COR-L47 (cell line): Measurements from ENCODE around the gene CDH23.
A peak's percentile ranks its signal among the peaks of the same experiment; 100 is the strongest.
"Not testable (repeated sequence)": the region's sequence is repeated elsewhere in the genome, so short reads cannot be mapped to it uniquely, and the experiment has no call there.

Experiments used
- DNase-seq: peaks from one replicate; lab custom pipeline; 2025; lab: John Stamatoyannopoulos, UW

Gene CDH23

DNA sequence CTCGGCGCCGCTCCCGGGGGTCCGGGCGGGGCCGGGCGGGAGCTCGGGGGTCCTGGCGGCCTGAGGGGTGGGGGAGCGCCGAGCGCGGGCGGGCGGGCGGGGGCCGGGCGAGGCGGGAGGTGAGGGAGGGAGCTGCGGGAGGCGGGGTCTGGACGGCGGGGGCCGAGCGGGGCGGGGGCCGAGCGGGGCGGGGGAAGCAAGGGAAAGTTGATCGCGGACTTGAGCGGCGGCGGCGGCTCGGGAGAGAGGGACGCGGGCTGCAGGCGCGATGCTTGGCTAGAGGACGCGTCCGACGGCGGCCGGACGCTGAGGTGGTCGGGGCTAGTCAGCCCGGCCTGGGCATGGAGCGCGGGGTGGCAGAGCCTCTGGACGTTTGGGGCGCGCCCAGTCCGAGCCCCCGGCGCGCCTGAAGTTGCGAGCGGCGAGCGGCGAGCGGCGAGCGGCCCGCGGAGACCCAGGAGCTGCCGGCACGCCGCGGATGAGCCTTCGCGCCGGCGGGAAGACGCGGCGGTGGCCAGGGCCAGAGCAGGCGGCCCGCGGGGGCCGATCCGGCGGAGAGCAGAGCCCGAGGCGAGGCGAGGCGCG is at the start of gene CDH23:
Gene CDH23, plus strand, starts transcription at position 210 of the 585 bp plus-strand sequence. CDS start 42,912 bp downstream, outside the sequence.
- no peak for DNase-seq

DNA sequence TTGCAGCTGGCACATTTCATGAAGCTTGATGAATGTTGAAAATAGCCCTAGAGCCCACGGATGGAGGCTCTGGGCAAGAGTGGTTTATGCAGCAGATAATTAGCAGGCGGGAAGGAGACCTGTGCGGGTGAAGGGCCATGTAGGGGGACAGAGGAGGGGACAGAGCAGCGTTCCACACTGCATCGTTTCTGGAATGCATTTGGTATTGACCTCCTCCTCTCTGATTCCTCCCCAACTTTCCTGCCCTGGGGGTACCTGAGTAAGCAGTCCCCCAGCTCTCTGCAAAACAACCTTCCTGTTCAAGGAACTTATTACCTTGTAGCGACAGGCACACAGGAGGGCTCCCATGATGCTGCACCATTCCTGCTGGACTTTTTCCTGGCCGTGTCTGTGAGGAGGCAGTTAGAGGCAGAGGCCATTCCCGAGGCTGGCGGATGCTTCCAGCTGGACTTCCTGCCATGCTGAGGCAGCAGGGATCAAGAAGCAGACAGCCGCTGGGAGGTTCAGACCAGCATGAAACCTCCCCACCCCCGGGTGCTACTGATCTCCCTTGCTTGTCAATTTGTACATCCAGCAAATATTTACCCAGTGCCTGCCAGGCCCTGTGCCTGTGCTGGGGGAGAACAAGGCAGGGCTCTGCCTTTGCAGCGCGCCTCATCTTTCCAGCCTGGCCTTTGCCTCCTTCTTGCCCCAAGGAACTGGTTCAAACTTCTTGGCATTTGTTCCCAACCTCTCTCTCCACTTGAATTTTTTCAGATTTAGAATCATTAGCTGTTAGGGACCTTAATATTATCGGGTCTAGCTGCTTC is 48.9 kb upstream of the CDH23 start:
- peak; percentile 36 for DNase-seq

DNA sequence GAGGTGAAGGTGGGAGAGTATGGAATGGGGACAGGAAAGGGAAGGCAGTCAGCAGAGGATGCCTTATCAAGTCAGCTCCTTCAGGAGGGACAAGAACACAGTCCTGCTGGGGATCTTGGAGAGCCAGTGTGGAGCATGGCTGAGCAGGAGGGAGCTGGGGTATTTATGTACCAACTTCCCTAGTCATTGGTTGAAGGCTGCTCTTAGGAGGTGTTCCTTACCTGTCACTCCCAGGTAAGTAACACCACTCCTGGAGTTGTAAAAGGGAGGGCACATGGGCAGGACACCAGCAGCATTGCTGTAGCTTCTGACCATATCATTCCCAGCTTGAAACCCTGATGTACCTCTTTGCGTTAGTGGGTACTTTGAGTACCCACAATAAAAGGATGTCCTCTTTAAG is 47.9 kb upstream of the CDH23 start:
- DNase-seq: no peak

- no peak for DNase-seq
Measured at GRCh38 chr10:71349406-71349805, 47.3 kb upstream of the CDH23 start.

DNA sequence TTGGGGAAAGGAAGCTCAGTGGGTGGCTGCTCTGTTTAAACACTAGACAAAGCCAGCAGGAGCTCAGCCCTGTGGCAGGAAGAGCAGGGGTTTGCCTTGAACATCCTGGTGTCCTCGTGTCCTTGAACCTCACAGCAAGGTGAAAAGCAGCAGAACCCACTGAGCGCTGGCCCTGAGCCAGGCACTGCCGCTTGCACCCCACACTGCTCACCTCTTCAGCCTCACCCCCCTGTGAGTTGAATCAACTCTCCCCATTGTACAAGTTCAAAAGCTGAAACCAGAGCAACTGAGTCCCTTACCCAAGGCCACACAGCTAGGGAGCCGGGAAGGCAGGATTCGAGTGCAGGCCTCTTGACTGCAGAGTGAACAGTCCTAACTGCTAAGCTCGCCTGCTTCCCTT is 45.6 kb upstream of the CDH23 start:
- DNase-seq: no peak

GRCh38 chr10:71351628-71352319 is 44.9 kb upstream of the CDH23 start:
- DNase-seq: peak; percentile 42

DNA sequence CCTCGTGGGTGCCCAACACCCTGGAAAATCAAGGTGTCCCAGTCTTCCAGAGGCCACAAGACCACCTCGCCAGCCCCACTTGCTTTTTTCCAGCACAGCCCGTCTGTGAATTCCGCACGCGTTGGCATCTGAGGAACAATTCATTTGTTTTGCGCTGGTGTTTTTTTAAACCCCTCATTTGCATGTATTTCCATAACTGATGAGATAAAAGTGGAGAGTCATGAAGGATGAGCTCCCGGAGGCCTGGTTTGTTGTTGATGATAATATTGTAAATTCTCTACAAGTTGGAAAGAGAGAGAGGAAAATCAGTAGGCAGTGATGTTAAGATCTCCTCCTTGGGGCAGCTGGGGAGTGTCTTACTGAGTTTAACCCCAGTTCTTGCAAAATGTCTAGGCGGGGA is 43.1 kb upstream of the CDH23 start:
- DNase-seq: no peak

GRCh38 chr10:71354776-71355175 is 41.9 kb upstream of the CDH23 start:
- no peak for DNase-seq

GRCh38 chr10:71355886-71356285 is 40.8 kb upstream of the CDH23 start:
- DNase-seq: no peak

DNA sequence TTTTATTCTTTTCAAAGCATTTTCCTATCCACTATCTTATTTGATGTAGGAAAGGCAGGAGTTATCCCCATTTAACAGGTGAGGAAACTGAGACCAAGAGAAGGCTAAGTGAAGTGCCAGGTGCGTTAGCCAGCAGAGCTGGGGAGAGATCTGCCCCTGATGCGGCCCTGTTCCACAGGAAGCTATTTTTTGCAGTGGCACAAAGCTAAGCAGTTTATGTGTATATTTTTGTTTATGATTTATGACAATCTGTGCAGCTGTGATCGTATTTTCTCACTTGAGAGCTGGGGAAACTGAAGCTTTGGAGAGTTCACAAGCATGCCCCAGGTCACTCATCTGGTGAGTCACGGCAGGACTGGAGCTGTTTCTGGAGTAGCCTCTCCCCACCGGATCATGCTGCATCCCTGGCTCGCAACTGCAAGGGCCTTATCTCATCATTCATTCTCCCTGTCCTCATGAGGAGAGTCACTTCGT is 38.9 kb upstream of the CDH23 start:
- no peak for DNase-seq

GRCh38 chr10:71358277-71358676 is 38.4 kb upstream of the CDH23 start:
- DNase-seq: no peak

DNA sequence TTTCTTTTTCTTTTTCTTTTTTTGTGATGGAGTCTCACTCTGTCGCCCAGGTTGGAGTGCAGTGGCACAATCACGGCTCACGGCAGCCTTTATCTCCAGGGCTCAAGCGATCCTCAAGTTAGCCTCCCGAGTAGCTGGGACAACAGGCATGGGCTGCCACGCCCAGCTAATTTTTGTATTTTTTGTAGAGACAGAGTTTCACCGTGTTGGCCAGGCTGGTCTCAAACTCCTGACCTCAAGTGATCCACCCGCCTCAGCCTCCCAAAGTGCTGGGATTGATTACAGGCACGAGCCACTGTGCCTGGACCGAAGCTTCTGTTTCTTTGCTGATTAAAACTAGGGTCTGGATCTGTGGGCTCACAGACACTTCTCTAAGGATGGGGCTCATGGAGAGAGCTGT is 37.8 kb upstream of the CDH23 start:
- not testable (repeated sequence) for DNase-seq

- no peak for DNase-seq
Measured at GRCh38 chr10:71359364-71360046, 37.2 kb upstream of the CDH23 start.

DNA sequence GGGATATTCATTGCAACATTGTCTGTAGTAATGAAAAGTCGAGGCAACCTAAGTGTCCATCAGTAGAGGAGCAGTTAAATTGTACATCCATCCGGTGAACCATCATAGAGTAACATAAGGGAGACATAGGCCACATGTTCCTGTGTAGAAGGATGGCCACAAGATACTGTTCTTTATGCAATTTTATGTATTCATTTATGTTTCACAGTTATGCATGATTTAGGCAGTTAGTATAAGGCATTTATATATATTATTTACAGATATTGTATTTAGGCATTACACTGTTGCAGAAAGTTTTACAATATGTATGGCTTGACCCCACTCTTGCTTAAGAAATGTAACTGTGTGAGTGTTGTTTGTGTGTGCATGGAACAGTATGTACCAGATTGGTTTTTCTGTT is 36.0 kb upstream of the CDH23 start:
- DNase-seq: no peak

- no peak for DNase-seq
Measured at GRCh38 chr10:71361581-71361980, 35.1 kb upstream of the CDH23 start.

DNA sequence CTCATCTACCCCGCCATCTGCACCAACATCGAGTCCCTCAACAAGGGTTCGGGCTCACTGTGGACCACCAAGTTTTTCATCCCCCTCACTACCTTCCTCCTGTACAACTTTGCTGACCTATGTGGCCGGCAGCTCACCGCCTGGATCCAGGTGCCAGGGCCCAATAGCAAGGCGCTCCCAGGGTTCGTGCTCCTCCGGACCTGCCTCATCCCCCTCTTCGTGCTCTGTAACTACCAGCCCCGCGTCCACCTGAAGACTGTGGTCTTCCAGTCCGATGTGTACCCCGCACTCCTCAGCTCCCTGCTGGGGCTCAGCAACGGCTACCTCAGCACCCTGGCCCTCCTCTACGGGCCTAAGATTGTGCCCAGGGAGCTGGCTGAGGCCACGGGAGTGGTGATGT is 34.6 kb upstream of the CDH23 start:
- no peak for DNase-seq

DNA sequence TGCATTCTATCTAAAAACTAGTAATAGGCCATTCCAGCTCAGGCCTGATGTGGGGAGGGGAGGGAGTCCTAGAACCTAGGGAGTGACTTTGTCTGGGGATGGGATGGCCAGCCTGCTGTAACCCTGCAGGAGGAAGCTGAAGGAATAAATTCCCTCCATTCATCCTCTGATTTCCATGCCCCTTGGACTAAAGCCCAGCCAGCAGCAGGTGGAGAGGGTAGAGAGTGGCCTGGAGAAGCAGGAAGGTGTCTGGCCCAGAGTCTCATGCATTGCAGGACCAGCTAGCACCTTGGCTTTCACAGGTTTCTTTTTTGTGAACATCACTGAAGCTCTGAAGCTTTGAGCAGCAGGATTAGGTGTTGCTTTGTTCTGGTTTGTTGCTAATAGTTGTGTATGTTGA is 32.8 kb upstream of the CDH23 start:
- DNase-seq: no peak

GRCh38 chr10:71365366-71365765 is 31.4 kb upstream of the CDH23 start:
- DNase-seq: no peak

- no peak for DNase-seq
Measured at GRCh38 chr10:71366690-71367089, 30.0 kb upstream of the CDH23 start.

DNA sequence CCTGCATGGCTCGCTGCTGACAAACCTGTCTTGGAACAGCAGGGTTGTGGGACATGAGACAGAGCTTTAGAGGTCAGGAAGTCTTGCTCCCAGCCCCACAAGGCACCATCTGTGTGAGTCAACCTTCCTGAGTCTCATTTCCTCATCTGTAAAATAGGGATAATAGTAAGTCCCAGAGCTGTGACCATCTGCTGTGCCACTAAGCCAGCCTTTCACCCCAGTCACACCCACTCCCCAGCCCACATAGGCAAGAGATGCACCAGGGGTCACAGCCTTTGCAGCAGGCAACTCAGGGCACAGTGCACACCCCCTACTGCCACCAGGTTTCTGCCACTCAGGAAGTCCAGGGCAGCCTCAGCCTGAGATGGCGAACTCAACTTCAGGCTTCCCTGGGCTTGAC is 29.4 kb upstream of the CDH23 start:
- no peak for DNase-seq

DNA sequence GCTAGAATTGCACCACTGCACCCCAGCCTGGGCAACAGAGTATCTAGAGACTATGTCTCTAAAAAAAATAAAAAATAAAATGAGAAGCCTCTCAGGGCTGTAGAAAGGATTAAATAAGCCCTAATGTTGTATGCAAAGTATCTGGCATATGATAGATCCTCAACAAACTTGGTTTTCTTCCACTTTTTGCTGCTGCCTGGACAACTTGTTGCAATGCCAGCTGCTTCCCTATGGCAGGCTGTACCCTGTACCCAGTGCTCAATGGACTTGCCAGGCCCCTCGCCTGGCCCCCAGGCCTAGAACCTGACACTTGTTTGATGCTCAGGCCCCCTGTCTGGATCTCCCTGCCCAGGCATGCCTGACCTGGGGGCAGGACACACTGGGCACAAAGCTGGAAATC is 28.5 kb upstream of the CDH23 start:
- DNase-seq: no peak

DNA sequence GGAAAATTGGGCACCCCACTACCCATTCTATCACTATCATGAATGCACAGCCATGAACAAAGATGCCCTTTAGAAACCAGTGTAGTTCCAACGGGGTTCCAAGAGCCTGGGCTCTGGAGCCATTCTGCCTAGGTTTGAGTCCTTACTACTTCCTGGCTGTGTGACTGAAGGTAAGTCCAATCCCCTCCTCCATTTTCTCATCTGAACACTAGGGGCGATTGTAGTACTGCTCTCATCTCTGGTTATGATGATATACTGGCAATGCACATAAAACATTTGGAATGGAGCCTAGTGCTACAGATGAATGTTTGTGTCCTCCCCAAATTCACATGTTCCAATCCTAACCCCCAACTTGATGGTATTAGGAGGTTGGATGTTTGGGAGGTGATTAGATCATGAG is 28.1 kb upstream of the CDH23 start:
- DNase-seq: no peak

DNA sequence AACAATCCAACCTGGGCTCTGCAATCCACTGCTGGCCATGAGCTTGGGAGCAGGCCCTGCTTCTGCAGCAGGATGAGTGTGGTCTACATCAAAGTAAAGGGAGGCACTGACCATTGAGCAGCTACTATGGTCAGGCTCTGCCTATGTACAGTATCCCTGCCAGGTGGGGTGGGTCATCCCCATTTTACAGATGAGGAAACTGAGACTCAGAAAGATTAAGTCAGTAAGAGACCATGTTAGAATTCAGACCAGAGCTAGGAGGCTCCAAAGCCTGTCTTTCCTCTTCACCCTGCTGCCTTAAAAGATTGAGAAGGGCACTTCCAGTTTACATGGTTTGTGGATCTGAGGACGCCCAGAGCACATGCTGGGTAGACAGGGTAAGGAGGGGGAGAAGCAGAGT is 27.1 kb upstream of the CDH23 start:
- DNase-seq: no peak
